ENCODE results near the gene OR13D1.
"Not testable (repeated sequence)": the region's sequence is repeated elsewhere in the genome, so short reads cannot be mapped to it uniquely, and the experiment has no call there.

The OR13D1 gene, protein sequence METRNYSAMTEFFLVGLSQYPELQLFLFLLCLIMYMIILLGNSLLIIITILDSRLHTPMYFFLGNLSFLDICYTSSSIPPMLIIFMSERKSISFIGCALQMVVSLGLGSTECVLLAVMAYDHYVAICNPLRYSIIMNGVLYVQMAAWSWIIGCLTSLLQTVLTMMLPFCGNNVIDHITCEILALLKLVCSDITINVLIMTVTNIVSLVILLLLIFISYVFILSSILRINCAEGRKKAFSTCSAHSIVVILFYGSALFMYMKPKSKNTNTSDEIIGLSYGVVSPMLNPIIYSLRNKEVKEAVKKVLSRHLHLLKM
- 0 reads per million in 2 donors for total RNA-seq

DNA sequence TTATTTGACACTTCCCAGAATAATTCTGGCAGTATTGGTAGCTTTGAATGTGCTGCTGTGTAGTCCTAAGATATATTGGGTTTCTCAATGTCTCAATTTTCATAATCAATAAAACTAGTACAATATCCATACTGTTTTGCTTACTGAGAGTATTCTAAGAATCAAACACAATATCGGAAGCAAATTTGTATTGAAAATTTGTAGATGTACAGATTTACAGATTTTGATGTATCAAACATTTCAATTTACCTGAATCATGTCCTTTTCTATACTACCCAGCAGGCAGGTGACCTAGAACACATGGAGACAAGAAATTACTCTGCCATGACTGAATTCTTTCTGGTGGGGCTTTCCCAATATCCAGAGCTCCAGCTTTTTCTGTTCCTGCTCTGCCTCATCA is at the start of gene OR13D1:
OR13D1 (plus strand) TSS at position 301 of the 400 bp plus-strand sequence; CDS start at position 301, 0 bp downstream.
- no peak for DNase-seq

DNA sequence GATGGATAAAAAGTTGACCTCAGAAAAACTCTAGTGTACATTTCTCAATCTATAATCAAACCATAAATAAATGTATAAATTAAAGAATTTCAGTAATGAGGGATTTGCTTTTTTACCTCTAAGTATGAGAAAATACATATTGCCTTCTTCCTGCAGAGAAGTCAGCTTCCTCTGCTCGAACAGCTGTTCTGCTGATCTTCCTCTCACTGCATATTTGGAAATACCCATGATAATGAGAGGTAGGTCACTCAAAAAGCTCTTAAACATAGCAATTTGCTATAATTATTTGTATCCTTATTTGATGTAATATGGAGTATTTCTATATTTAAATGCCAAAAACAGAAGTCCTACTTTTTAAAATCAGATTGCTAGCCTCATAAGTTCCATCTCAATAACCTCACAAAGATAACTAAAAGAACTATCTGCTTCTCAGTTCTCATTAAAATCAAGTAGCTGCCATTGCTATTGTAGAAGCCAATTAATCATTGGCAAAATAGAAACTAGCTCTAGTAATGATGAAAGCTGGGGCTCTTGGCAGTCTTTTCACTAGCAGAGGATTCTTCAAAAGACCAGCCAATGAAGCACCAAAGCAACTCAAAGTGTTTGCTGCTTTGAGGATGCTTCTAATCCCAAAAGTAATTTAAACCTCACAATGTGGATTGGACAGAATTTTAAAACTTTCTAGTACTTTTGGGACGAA is 35.7 kb upstream of the OR13D1 start:
- no peak for DNase-seq

DNA sequence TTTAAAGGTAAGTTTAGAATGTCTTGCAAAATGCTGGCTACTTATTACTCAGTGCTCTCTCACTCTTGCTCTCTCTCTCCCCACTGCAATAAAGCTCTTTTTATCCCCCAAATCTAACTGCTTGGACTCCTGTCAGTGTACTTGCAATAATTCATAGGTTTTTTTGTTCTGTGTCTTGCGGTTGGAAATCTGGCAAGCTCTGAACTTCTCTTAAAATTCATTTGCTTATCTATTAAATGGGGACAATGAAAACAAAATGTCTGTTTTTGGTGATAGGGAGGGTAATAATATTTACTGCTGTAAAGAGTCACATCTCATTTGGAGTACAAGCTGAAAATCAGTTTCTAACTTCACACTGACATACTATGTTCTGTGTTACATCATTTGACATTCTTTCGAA is 18.7 kb upstream of the OR13D1 start:
- no peak for DNase-seq

DNA sequence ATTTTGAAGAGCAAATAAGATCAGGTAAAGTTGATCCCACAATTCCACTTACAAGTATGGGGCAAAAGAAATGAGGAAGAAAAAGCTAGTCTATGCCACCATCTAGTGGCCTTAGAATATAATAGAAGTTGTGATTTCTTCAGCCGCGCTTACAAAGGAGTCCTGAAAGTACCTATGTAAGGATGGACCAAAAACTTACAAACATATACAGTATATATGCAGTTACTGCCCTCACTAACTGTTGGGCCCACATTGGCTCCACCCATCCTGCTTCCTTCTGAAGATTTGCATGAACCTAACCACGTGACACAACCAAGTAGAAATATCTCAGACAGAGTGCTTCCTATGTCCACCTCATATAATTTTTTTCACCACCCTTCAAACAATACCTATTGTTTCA is 11.7 kb upstream of the OR13D1 start:
- DNase-seq: no peak

DNA sequence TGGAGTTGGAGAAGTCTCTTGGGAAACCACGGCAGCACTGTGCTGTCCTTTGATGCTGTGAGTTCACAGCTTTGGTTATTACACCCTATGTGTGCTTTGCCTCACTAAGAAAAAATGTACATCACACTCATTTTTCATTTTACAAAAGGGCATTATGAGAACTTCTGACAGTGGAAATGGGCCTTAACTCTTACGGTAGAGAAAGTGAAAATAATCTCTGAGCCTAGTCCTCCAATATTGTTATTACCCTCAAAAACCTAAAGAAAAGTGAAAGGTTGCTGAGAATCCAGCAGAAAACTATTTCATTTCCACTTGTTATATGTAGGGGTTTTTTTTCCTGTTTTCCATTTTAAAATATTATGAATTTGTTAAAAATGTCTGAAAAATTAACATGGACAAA is 8.2 kb upstream of the OR13D1 start:
- DNase-seq: no peak

DNA sequence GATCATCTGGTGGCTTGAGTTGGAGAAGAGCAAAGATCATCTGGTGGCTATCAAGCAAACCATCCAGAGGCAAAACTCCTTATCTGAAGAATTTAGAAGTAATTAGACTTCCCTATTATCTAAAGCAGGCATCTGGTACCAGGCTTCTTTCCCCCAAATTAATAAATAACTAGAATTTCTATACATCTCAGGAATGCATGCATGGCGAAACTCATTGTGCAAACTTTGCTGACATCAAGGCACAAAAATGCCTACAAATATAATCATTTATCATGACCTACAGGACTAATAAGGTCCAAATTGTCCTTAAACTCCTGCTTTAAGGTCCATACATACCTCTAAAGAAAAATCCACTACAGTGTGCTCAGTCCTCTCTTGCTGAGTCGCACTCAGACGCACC is 6.0 kb downstream of the OR13D1 start:
- DNase-seq: no peak

DNA sequence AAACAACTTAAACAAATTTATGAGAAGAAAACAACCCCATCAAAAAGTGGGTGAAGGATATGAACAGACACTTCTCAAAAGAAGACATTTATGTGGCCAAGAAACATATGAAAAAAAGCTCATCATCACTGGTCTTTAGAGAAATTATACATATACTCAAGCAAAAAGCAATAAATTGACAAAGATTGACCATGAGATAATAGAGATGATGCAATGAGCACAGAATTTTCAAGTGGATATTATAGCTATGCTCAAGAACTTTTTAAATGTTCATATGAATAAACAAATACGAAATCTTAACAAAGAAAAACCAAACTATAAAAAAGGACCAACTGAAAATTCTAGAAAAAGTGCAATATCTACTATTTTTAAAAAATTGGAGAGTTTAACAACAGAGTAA is 14.4 kb downstream of the OR13D1 start:
- not testable (repeated sequence) for DNase-seq

DNA sequence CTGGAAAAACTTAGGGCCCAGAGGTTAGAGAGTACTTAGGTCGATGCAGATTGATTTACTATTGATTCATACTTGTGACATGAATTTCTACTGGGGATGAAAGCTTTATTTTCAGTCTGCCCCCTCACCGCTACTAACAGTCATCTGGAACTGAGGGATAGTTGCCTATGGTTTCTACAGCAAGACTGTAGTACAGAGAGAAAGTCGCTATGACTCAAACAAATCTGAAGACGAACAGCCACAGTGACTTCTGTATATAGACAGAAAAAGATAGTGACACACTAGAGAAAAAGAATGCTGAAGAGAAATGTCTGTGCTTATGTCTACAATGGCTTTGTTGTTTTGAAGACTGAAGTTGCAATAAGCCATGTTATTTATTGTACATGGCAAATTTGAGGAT is 17.3 kb downstream of the OR13D1 start:
- DNase-seq: no peak

DNA sequence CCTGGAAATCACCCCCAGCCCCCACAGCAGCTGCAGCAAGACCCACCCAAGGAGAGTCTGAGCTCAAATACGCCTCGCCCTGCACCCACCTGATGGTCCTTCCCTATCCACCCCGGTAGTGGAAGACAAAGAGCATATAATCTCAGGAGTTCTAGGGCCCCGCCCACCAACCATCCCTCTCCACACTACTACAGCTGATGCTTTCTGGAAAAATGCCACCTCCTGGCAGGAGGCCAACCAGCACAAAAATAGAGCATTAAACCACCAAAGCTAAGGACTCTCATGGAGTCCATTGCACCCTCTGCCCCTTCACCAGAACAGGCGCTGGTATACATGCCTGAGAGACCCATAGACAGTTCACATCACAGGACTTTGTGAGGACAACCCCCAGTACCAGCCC is 30.7 kb downstream of the OR13D1 start:
- DNase-seq: no peak

DNA sequence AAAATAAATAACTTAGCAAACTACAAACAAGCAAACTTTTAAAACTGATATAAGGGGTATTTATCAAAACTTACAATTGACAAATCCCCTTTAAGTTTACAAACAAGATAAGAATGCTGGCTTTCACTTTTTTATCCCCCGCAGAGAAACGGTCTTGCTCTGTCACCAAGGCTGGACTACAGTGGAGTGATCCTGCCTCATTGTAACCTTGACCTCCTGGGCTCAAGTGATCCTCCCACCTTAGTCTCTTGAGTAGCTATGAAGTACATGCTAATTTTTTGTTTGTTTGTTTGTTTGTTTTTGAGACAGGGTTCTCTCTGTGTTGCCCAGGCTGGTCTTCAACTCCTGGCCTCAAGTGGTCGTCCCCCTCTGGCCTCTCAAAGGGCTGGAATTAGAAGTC is 44.1 kb downstream of the OR13D1 start:
- no peak for DNase-seq

DNA sequence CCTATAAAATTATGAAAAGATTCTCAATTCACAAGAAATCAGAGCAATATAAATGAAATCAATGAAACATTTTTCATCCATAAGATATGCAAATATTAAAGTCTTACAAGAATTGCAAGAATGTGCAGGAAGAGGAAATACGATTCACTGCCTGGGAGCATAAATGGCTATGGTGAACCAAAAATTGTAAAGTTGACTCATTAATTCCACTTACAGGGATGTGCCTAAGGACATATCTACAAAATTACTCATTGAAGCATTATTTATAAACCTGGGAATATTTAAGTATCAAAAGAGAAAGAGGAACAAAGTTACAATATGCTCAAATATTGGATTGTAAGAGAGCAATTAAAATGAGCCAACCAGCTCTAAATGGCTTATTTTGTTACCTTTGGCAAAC is 46.3 kb downstream of the OR13D1 start:
- no peak for DNase-seq

DNA sequence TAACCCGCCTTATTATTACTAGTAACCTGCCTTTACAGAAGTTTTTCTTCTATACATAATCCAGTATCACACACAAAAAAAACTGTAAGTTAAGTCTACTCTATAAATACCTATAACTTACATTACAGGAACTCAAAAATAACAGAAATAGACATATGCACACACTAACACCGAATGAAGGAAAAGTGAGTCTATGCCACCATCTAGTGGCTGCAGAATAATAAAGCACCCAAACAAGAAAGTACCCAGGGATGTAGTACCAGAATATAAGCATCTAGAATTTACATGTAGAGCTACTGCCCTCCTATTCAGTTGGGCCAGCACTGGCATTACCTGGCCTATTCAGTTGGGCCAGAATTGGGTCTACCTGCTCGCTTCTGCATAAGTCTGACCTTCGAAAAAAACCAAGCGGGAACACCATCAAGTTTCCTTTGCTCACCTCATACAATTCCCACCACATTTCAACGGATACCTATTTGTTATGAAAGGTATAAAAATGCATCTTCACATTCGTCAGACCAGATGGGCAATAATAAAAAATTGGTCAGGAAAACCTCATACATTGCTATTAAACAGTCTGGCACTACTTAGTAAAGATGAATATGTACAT is 49.2 kb downstream of the OR13D1 start:
- no peak for DNase-seq
